H7 (cell line): ENCODE measurements around the gene PRKCZ. TPM values are rescaled to one million over a fixed set of nuclear protein-coding genes. Genes with fewer than 3 reads are reported as not detected.

Experiments used
- DNase-seq: peaks from one replicate; pipeline ENCODE4 v3.0.0; 2012
- H3K27me3 ChIP-seq: 2 replicates; pipeline ENCODE4 v1.6.0; 2011; ENCODE audit warnings: mild to moderate bottlenecking, low read length; ENCODE audit not compliant: control insufficient read depth, insufficient read depth
- H3K36me3 ChIP-seq: replicated peaks from 2 replicates; pipeline ENCODE4 v1.5.1; 2011; ENCODE audit warnings: low read length; ENCODE audit not compliant: control insufficient read depth, insufficient read depth
- H3K4me3 ChIP-seq: 2 replicates; pipeline ENCODE4 v1.5.1; 2011; ENCODE audit warnings: low read depth, mild to moderate bottlenecking, control low read depth, low read length, moderate library complexity; ENCODE audit not compliant: insufficient read depth
- total RNA-seq: library from RNA; depleted of rRNA; stranded (reverse); fragments of >200 nt; shearing (Covaris generic); gene quantifications from 2 replicates; pipeline ENCODE4 v1.2.3, GENCODE V29; 2014

The PRKCZ gene
- total RNA-seq, 1 experiment from 2014 or later: 38.5 TPM

GRCh38 chr1:2059290-2059953, 9.2 kb downstream of the PRKCZ start:
- Histone ChIP-seq H3K4me3 (no peak overlapping the region), H3K27me3 (no peaks in the 10 kb centered on the region), H3K36me3 (peaks cover 7% of the 10 kb centered on the region)
- no peak for DNase-seq

GRCh38 chr1:2060072-2060471, 9.9 kb downstream of the PRKCZ start:
- no peak overlapping the region for H3K4me3 ChIP-seq
- H3K27me3 ChIP-seq: no peaks in the 10 kb centered on the region
- peaks cover 8% of the 10 kb centered on the region for H3K36me3 ChIP-seq
- DNase-seq: no peak

- no peaks in the 10 kb centered on the region for H3K27me3 ChIP-seq
- H3K4me3 ChIP-seq: no peak overlapping the region
- no peak for DNase-seq
- H3K36me3 ChIP-seq: peaks cover 8% of the 10 kb centered on the region
These were observed 10.3 kb downstream of the PRKCZ start for GRCh38 chr1:2060535-2060934.

- H3K4me3 ChIP-seq: no peak overlapping the region
- H3K27me3 ChIP-seq: no peaks in the 10 kb centered on the region
- peaks cover 4% of the 10 kb centered on the region for H3K36me3 ChIP-seq
- no peak for DNase-seq
These were observed 11.0 kb downstream of the PRKCZ start for GRCh38 chr1:2061065-2061778.

- DNase-seq: no peak
- H3K27me3 ChIP-seq: no peaks in the 10 kb centered on the region
- no peak overlapping the region for H3K4me3 ChIP-seq
- H3K36me3 ChIP-seq: peaks cover 1% of the 10 kb centered on the region; the same call in 1 of the 2 replicates
These were observed 15.5 kb downstream of the PRKCZ start for GRCh38 chr1:2065699-2066098.

GRCh38 chr1:2067393-2067792, 17.2 kb downstream of the PRKCZ start:
- DNase-seq: no peak
- 0 out of 2 replicates have a peak, but pooled peaks cover 1% of the 10 kb centered on the region for H3K36me3 ChIP-seq
- H3K27me3 ChIP-seq: no peaks in the 10 kb centered on the region
- H3K4me3 ChIP-seq: no peak overlapping the region

GRCh38 chr1:2067981-2068380, 17.8 kb downstream of the PRKCZ start:
- Histone ChIP-seq H3K4me3 (no peak overlapping the region), H3K36me3 (0 out of 2 replicates have a peak, but pooled peaks cover 1% of the 10 kb centered on the region), H3K27me3 (no peaks in the 10 kb centered on the region)
- no peak for DNase-seq

GRCh38 chr1:2068951-2069350, 18.7 kb downstream of the PRKCZ start:
- no peak for DNase-seq
- H3K36me3 ChIP-seq: 0 out of 2 replicates have a peak, but pooled peaks cover 1% of the 10 kb centered on the region
- no peaks in the 10 kb centered on the region for H3K27me3 ChIP-seq
- no peak overlapping the region for H3K4me3 ChIP-seq

- H3K27me3 ChIP-seq: no peaks in the 10 kb centered on the region
- H3K4me3 ChIP-seq: no peak overlapping the region
- no peak for DNase-seq
- no peaks in the 10 kb centered on the region for H3K36me3 ChIP-seq
These were observed 19.8 kb downstream of the PRKCZ start for GRCh38 chr1:2070016-2070415.

GRCh38 chr1:2070800-2071530, 20.8 kb downstream of the PRKCZ start:
- Histone ChIP-seq H3K36me3 (no peaks in the 10 kb centered on the region), H3K27me3 (no peaks in the 10 kb centered on the region), H3K4me3 (no peak overlapping the region)
- no peak for DNase-seq

- no peak overlapping the region for H3K4me3 ChIP-seq
- peak; percentile 78 for DNase-seq
- no peaks in the 10 kb centered on the region for H3K27me3 ChIP-seq
- no peaks in the 10 kb centered on the region for H3K36me3 ChIP-seq
These were observed 22.0 kb downstream of the PRKCZ start for GRCh38 chr1:2072109-2072806.

- H3K4me3 ChIP-seq: no peak overlapping the region
- no peaks in the 10 kb centered on the region for H3K27me3 ChIP-seq
- no peaks in the 10 kb centered on the region for H3K36me3 ChIP-seq
- no peak for DNase-seq
These were observed 22.7 kb downstream of the PRKCZ start for GRCh38 chr1:2072891-2073290.

GRCh38 chr1:2073382-2074230, 23.4 kb downstream of the PRKCZ start:
- peak; percentile 85 for DNase-seq
- no peaks in the 10 kb centered on the region for H3K27me3 ChIP-seq
- no peak overlapping the region for H3K4me3 ChIP-seq
- H3K36me3 ChIP-seq: no peaks in the 10 kb centered on the region

GRCh38 chr1:2074396-2074795, 24.2 kb downstream of the PRKCZ start:
- Histone ChIP-seq H3K27me3 (no peaks in the 10 kb centered on the region), H3K4me3 (no peak overlapping the region), H3K36me3 (no peaks in the 10 kb centered on the region)
- no peak for DNase-seq
